Renal cortical epithelial cell (primary cell): ENCODE results near the gene RAB5IF. TPM values are rescaled to one million over a fixed set of nuclear protein-coding genes. Genes with fewer than 3 reads are reported as not detected.
A peak's percentile ranks its signal among the peaks of the same experiment; 100 is the strongest.
"Not testable (repeated sequence)": the region's sequence is repeated elsewhere in the genome, so short reads cannot be mapped to it uniquely, and the experiment has no call there.

Experiments used
- DNase-seq: peaks from one replicate; pipeline ENCODE4 v3.0.0-alpha.2; 2011; ENCODE audit warnings: low read depth
- total RNA-seq: library from RNA; depleted of rRNA; stranded (reverse); fragments of >200 nt; gene quantifications from 2 replicates; pipeline ENCODE4 v1.2.3, GENCODE V29; 2014

RAB5IF gene
- total RNA-seq, 1 donor from 2014 or later: 97.6 TPM

DNA sequence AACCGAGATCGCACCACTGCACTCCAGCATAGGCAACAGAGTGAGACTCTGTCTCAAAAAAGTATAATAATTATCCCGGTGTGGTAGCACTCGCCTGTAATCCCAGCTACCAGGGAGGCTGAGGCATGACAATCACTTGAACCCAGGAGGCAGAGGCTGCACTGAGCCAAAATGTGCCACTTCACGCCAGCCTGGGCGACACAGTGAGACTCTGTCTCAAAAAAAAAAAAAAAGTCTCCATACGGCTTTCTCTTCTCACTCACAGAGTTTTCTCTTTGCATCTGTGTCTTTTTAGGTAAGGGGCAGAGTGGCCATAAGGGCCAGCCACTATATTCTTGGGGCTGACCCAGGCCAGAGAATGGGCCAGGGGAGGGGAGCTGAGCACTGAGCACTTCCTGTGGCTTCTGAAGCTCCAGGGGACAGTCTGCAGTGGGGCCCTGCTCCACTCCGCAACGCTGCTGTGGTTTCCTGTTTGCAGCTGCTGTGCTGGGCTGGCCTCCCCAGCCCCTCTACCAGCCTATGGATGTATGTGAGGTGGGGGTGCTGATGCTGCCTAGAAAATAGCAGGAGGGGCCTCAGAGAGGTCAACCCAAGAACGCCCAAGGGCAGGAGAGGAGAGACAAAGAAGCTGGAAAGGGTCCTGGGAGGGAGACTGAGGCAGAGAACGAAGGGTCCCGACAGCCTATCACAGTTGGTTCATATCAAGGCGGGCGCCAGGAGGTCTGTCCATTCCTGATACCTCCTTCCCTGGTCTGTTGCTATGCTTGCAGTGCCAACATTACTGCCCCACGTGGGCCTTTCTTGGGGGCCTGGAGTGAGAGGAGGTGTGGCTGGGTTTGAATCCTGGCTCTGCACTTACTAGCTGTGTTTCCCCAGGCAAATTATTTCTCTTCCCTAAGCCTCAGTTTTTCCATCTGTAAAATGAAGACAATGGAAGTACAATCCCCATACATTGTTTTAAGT, 24.4 kb downstream of the RAB5IF start:
- DNase-seq: no peak

- DNase-seq: peak; percentile 55
Observed at GRCh38 chr20:36631646-36632045, 26.1 kb downstream of the RAB5IF start.

GRCh38 chr20:36632147-36632486, 26.5 kb downstream of the RAB5IF start:
- no peak for DNase-seq

- DNase-seq: no peak
Observed at GRCh38 chr20:36632487-36633284, 27.1 kb downstream of the RAB5IF start.

- no peak for DNase-seq
Observed at GRCh38 chr20:36633285-36633772, 27.8 kb downstream of the RAB5IF start.

- DNase-seq: no peak
Observed at GRCh38 chr20:36634342-36634741, 28.8 kb downstream of the RAB5IF start.

GRCh38 chr20:36638876-36639400, 33.4 kb downstream of the RAB5IF start:
- not testable (repeated sequence) for DNase-seq

DNA sequence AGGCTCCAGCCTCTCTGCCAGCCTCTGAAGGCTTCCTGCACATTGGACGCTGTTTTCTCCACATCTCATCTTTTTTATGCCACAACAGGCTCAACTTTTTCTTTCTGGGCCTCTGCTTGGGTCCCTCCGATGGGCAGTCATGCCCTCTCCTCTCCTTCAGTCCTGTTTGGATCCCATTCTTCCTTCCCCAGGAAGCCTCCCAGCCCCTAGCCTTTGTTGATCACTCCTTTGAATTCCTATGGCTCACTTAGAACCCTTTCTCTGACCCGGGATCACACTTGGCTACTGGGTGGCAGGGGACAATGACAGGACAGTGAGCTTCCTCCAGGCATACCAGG, 35.9 kb downstream of the RAB5IF start:
- no peak for DNase-seq

DNA sequence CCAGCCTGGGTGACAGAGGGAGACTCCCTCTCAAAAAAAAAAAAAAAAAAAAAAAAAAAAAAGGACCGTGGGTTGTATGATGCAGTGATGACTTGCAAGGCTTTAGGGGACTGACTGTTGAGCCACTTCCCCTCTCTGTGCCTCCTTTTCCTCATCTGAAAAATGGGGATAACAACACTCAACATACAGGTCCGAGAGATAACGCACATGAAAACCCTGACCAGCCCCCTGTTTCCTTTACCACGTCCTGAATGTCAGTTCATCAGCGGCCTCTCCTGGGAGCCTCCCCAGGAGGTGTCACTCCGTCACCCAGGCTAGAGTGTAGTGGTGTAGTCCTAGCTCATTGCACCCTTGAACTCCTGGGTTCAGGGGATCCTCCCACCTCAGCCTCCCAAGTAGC, 36.6 kb downstream of the RAB5IF start:
- DNase-seq: no peak

- no peak for DNase-seq
Observed at GRCh38 chr20:36644032-36644705, 38.6 kb downstream of the RAB5IF start.

DNA sequence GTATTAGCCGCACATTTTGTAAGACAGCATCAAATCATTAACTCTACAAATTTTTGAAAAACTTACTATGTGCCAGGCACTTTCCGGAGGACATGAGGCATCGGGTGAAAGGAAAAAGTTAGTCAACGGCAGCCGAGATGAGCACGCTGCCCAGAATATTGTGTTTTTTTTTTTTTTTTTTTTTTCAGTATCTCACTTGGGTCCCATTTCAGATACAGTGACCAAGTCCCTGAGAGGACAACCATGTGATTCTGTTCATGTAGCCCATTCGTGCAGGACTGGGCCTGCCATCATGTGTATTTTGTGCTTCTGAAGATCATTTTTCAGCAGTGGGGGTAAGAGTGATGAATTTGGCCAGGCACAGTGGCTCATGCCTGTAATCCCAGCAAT, 39.1 kb downstream of the RAB5IF start:
- DNase-seq: no peak

DNA sequence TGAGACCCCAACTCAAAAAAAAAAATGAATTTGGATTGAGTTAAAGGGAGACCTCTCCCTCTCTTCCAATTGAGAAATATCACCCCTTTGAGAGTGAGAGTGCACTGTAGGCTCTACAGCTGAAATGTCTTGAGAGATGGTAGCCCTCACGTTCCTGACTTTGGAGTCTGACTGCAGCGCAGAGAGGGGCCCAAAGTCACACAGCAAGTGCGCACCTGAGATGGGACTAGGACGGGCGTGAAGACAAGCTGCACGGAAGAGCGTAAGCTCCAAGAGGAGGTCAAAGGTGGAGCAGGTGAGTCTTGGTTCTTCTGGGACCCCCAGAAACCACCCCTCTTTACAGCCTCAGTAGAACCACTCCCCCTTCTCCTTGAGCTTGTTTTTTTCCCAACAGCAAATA, 39.8 kb downstream of the RAB5IF start:
- no peak for DNase-seq

GRCh38 chr20:36645998-36646397, 40.4 kb downstream of the RAB5IF start, which contains the start of gene SLA2:
TSS of gene SLA2 (minus strand) at chr20:36646196. CDS start at chr20:36641335, 4,861 bp downstream.
- DNase-seq: no peak

GRCh38 chr20:36646678-36647077, 41.1 kb downstream of the RAB5IF start:
- DNase-seq: no peak

- no peak for DNase-seq
Observed at GRCh38 chr20:36647196-36648121, 41.9 kb downstream of the RAB5IF start.

GRCh38 chr20:36653456-36653855, 47.9 kb downstream of the RAB5IF start:
- no peak for DNase-seq

GRCh38 chr20:36654506-36654905, 48.9 kb downstream of the RAB5IF start:
- DNase-seq: no peak

GRCh38 chr20:36655004-36655403, 49.4 kb downstream of the RAB5IF start:
- DNase-seq: no peak

DNA sequence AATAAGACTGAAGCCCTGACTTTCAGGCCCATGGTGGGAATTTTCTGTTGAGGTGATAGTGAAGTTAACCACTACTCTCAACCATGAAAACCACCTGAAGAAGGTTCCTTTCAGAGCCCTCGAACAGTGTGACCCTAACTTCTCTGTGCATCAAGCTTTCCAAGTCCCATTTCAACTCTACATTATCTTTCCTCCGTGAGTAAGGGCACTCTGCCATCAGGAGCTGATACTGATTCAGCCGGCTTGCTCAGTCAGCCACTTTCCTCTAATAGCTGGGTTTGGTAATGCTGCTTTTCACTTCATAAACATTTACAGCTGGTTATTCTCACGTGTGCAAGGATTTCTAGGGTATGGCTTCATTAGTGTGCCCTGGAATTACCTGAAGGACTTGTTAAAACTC, 51.2 kb downstream of the RAB5IF start:
- DNase-seq: no peak

DNA sequence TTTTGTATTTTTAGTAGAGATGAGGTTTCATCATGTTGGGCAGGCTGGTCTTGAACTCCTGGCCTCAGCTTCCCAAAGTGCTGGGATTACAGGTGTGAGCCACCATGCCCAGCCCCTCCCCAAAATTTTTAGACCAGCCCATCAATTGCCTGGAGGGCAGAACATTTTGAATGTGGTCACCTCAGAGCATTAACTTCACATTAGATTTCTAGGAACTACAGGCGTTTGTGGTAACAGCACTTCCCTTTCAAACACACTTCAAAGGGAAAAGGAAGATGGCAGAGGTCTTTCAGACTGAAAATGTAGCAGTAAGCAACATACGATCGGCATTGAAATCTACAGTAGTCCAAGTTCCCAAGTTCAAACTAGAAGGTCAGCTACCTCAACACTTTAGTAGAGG, 52.7 kb downstream of the RAB5IF start:
- no peak for DNase-seq
